Lower leg skin (tissue), 3 donors: ENCODE data around the gene BMP8B.

Experiments
- CTCF ChIP-seq, 3 donors: fragments of 450-650 bp; IDR thresholded peaks; one replicate each; pipeline ENCODE4 v1.5.1; 2016; ENCODE audit warnings: antibody characterized with exemption in 3 of 3, mild to moderate bottlenecking in 3 of 3, moderate library complexity in 2 of 3
- POLR2A ChIP-seq, 2 donors: fragments of 450-650 bp; IDR thresholded peaks; one replicate each; pipeline ENCODE4 v1.6.1; 2016 to 2017; ENCODE audit warnings: antibody characterized with exemption in 2 of 2, mild to moderate bottlenecking in 1 of 2, moderate library complexity in 1 of 2

- no peak for TF ChIP-seq CTCF (IDR thresholded peaks at IDR 0.05)
- no peak for TF ChIP-seq POLR2A (IDR thresholded peaks at IDR 0.05)
Measured at GRCh38 chr1:39733161-39733560, 55.5 kb downstream of the BMP8B start.
